GM12873 (cell line): ENCODE results near the gene PAX5.

Experiments used
- TF ChIP-seq, protein P1 (sequence below): IDR thresholded peaks from 2 replicates; pipeline ENCODE4 v1.5.1; 2012; ENCODE audit warnings: low read depth, mild to moderate bottlenecking, moderate library complexity, low read length, control low read depth; ENCODE audit not compliant: insufficient read depth; ENCODE audit errors: missing control alignments

PAX5 gene

DNA sequence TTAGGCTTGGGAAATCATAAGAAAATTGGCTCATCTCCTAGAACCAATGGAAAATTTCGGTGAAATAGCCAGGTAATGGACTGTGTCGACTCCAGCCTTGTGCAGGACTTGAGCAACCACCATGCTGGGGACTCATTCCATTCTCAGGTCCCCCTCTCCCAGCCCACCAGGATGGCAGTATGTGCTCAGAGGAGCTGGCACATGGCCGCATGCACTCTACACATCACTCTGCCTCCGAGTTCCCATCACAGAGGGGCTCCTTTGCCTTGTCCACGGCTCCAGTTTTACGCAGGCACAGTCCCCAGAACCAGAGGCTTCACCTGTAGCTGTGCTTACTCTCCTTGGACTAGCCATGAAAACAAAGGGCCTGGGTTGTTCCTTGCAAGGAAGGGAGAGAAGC lies 149.3 kb downstream of the PAX5 start:
- TF ChIP-seq, protein P1, sequence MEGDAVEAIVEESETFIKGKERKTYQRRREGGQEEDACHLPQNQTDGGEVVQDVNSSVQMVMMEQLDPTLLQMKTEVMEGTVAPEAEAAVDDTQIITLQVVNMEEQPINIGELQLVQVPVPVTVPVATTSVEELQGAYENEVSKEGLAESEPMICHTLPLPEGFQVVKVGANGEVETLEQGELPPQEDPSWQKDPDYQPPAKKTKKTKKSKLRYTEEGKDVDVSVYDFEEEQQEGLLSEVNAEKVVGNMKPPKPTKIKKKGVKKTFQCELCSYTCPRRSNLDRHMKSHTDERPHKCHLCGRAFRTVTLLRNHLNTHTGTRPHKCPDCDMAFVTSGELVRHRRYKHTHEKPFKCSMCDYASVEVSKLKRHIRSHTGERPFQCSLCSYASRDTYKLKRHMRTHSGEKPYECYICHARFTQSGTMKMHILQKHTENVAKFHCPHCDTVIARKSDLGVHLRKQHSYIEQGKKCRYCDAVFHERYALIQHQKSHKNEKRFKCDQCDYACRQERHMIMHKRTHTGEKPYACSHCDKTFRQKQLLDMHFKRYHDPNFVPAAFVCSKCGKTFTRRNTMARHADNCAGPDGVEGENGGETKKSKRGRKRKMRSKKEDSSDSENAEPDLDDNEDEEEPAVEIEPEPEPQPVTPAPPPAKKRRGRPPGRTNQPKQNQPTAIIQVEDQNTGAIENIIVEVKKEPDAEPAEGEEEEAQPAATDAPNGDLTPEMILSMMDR = no peak

GRCh38 chr9:36882594-36882993 lies 151.5 kb downstream of the PAX5 start:
- TF ChIP-seq, protein P1 = no peak

GRCh38 chr9:36881743-36882441 lies 152.2 kb downstream of the PAX5 start:
- TF ChIP-seq, protein P1 = no peak

GRCh38 chr9:36881316-36881715 lies 152.8 kb downstream of the PAX5 start:
- TF ChIP-seq, protein P1 = no peak

- TF ChIP-seq, protein P1 = no peak
These were observed 154.0 kb downstream of the PAX5 start for GRCh38 chr9:36880075-36880474.

- TF ChIP-seq, protein P1 = no peak
These were observed 154.8 kb downstream of the PAX5 start for GRCh38 chr9:36878986-36879982.

DNA sequence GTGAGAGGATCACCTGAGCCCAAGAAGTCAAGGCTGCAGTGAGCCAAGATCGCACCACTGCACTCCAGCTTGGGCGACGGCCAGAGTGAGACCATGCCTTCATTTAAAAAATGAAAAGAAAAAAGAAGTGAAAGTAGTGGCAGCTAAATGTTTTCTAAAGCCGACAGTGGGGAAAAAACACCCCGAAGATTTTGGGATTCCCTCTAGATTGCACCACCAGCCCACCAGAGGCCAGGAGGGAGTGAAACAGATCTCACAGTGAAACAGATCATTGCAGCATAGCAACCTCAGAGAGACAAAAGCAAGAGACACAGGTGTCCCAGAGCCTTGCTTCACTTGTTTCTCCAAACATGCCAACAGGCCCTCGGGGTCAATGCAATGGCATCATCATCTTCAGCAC lies 156.8 kb downstream of the PAX5 start:
- TF ChIP-seq, protein P1 = no peak
